Duodenal mucosa (tissue), 2 donors: Measurements from ENCODE around the gene PARVA.

Experiments used
- H3K27ac ChIP-seq: one replicate; pipeline ENCODE4 v1.7.0; 2013; ENCODE audit warnings: low read depth, low read length
- H3K27me3 ChIP-seq, 2 donors: one replicate each; pipeline ENCODE4 v1.7.0; 2013; ENCODE audit warnings: low read length in 2 of 2, control low read depth in 1 of 2; ENCODE audit not compliant: insufficient read depth in 2 of 2, control insufficient read depth in 1 of 2
- H3K36me3 ChIP-seq, 2 donors: one replicate each; pipeline ENCODE4 v1.7.0; 2013; ENCODE audit warnings: low read length in 2 of 2, control low read depth in 1 of 2; ENCODE audit not compliant: insufficient read depth in 2 of 2, control insufficient read depth in 1 of 2
- H3K4me1 ChIP-seq, 2 donors: one replicate each; pipeline ENCODE4 v1.7.0; 2013; ENCODE audit warnings: low read length in 2 of 2, control low read depth in 1 of 2; ENCODE audit not compliant: insufficient read depth in 2 of 2, control insufficient read depth in 1 of 2
- H3K4me3 ChIP-seq, 2 donors: one replicate each; pipeline ENCODE4 v1.7.0; 2013; ENCODE audit warnings: low read length in 2 of 2, low read depth in 1 of 2
- H3K9ac ChIP-seq, 2 donors: one replicate each; pipeline ENCODE4 v1.7.0; 2013; ENCODE audit warnings: low read length in 2 of 2, low read depth in 1 of 2
- H3K9me3 ChIP-seq, 2 donors: one replicate each; pipeline ENCODE4 v1.7.0; 2013; ENCODE audit warnings: low read length in 2 of 2, control low read depth in 1 of 2; ENCODE audit not compliant: control insufficient read depth in 1 of 2

Gene PARVA

GRCh38 chr11:12470236-12470635, 92.9 kb downstream of the PARVA start:
- Histone ChIP-seq H3K36me3 (peaks cover 4 to 16% of the 10 kb centered on the region in 2 donors), H3K4me3 (no peak overlapping the region), H3K27me3 (no peaks in the 10 kb centered on the region), H3K4me1 (peaks cover 0 to 3% of the 10 kb centered on the region in 2 donors), H3K9me3 (no peaks in the 10 kb centered on the region), H3K27ac (no peak overlapping the region), H3K9ac (no peak overlapping the region)

DNA sequence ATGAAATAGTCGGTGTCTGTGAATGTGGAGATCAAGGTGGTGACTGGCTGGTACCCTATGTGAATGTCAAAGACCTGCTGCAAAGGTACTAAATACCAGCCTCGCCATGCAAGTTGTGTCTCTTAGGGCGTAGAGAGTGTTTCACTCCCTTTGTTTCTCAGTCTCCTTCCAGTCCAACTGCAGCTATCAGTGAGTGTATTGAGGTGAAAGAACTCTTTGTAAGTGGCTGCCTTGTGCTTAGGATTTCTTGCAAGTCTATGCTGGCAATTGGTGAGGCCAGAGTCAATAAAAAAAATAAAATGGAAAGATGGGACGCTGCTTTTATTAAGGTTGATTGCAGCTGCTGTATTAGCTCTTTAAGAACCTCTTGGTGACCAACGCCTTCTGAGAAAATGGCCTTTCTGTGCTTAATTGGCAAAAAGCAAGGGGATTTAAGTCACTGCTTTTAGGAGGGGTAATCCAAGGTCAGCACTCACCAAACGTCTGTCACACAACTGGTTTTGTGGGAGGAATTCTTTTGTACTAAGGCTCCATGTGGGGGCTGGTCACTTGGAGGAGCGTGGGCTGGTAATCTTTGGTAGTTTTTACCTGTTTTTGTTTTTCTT, 95.1 kb downstream of the PARVA start:
- Histone ChIP-seq H3K4me3 (no peak overlapping the region), H3K9me3 (no peaks in the 10 kb centered on the region), H3K27ac (no peak overlapping the region), H3K36me3 (peaks cover 14 to 31% of the 10 kb centered on the region in 2 donors), H3K9ac (no peak overlapping the region), H3K4me1 (peaks cover 0 to 3% of the 10 kb centered on the region in 2 donors), H3K27me3 (no peaks in the 10 kb centered on the region)

DNA sequence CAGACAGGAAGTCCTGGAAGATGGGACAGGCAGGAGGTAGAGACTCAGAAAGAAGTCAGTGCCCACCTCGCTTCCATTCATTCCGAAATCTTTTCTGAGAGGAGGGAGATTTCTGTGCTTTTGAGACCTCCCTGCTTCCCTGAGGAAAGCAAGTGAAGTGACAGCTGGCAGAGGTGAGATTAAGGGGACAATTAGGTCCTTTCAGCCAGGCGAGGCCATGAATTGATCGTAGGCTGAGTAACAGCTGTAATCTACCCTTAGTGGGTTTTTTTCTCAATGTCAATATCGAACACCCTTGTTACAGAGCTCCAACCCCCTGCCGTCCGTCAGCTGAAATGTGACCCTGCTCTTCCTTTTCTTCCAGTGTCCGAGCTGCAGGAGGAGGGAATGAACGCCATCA, 96.0 kb downstream of the PARVA start:
- Histone ChIP-seq H3K27me3 (no peaks in the 10 kb centered on the region), H3K4me1 (peaks cover 0 to 3% of the 10 kb centered on the region in 2 donors), H3K9ac (no peak overlapping the region), H3K36me3 (peaks cover 14 to 36% of the 10 kb centered on the region in 2 donors), H3K27ac (no peak overlapping the region), H3K9me3 (no peaks in the 10 kb centered on the region), H3K4me3 (no peak overlapping the region)

DNA sequence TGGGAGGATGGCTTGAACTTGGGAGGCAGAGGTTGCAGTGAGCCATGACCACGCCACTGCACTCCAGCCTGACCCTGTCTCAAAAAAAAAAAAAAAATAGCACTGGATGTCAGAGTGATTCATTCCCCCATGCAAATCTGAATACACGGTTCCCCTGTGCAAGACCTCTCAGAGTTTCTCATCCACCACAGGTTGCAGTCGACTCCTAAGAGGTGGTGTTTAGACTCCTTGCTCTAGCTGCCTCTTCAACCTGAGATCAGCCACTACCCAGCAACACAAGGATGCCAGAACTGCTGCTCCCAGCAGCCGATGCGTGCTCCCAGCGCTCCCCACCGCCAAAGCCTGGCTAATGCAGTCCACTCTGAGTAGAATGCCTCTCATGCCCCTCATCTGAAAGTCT, 97.5 kb downstream of the PARVA start:
- Histone ChIP-seq H3K9me3 (no peaks in the 10 kb centered on the region), H3K27me3 (no peaks in the 10 kb centered on the region), H3K27ac (no peak overlapping the region), H3K9ac (no peak overlapping the region), H3K36me3 (peaks cover 18 to 46% of the 10 kb centered on the region in 2 donors), H3K4me3 (no peak overlapping the region), H3K4me1 (peaks cover 0 to under 1% of the 10 kb centered on the region in 2 donors)

DNA sequence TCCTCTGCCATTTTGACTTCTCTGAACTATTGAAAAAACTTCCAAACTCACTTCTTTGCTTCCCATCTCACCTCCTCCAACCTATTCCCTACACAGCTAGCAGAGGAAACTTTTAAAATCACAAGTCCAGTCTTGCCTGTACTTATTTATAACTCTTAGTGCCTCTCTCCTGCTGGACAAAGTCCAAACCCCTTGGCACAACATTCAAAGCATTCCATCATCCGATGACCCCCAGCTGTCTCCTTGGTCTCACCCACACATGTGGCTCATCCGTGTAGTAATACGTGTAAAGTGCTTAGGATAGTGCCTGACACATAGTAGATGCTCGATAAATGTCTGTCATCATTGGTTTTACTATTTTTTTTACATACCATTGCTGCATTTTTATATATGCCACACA, 101.4 kb downstream of the PARVA start:
- H3K36me3 ChIP-seq = peaks cover 18 to 47% of the 10 kb centered on the region in 2 donors
- H3K9ac ChIP-seq = no peak overlapping the region
- H3K27me3 ChIP-seq = no peaks in the 10 kb centered on the region
- no peak overlapping the region for H3K27ac ChIP-seq
- no peaks in the 10 kb centered on the region for H3K9me3 ChIP-seq
- no peak overlapping the region for H3K4me3 ChIP-seq
- no peaks in the 10 kb centered on the region for H3K4me1 ChIP-seq

GRCh38 chr11:12480401-12480800, 103.0 kb downstream of the PARVA start:
- no peak overlapping the region for H3K9ac ChIP-seq
- H3K4me1 ChIP-seq = no peaks in the 10 kb centered on the region
- no peaks in the 10 kb centered on the region for H3K27me3 ChIP-seq
- no peak overlapping the region for H3K27ac ChIP-seq
- H3K9me3 ChIP-seq = no peaks in the 10 kb centered on the region
- H3K36me3 ChIP-seq = peaks cover 12 to 31% of the 10 kb centered on the region in 2 donors
- H3K4me3 ChIP-seq = no peak overlapping the region

- Histone ChIP-seq H3K27ac (no peak overlapping the region), H3K4me3 (no peak overlapping the region), H3K9me3 (no peaks in the 10 kb centered on the region), H3K4me1 (no peaks in the 10 kb centered on the region), H3K27me3 (no peaks in the 10 kb centered on the region), H3K36me3 (peaks cover 4 to 15% of the 10 kb centered on the region in 2 donors), H3K9ac (no peak overlapping the region)
Observed at GRCh38 chr11:12482839-12483238, 105.5 kb downstream of the PARVA start.

- H3K9ac ChIP-seq = no peak overlapping the region
- H3K27ac ChIP-seq = no peak overlapping the region
- no peak overlapping the region for H3K4me3 ChIP-seq
- H3K4me1 ChIP-seq = no peaks in the 10 kb centered on the region
- H3K36me3 ChIP-seq = peaks cover 4 to 12% of the 10 kb centered on the region in 2 donors
- H3K27me3 ChIP-seq = no peaks in the 10 kb centered on the region
- H3K9me3 ChIP-seq = no peaks in the 10 kb centered on the region
Observed at GRCh38 chr11:12483604-12484003, 106.2 kb downstream of the PARVA start.

DNA sequence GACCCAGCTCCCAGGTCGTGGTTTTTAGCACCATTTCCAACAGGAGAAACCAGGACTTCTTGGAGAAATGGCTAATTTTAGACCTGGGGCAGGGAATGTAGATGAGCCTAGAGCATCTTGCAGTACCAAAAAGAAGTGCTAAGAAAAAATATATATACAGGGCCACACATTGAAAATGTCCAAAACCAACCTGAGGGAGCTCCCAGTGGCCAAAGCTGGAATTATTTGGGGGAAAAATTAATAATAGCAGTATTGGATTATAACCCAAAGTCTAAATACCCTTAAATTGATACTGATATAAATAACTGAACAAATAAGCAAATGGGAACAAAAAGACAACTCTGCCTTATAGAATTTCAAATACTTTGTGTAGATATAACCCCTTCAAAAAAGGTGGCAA, 108.0 kb downstream of the PARVA start:
- peaks cover 0 to 2% of the 10 kb centered on the region in 2 donors for H3K36me3 ChIP-seq
- no peak overlapping the region for H3K9ac ChIP-seq
- no peaks in the 10 kb centered on the region for H3K4me1 ChIP-seq
- no peak overlapping the region for H3K27ac ChIP-seq
- no peak overlapping the region for H3K4me3 ChIP-seq
- H3K27me3 ChIP-seq = no peaks in the 10 kb centered on the region
- H3K9me3 ChIP-seq = no peaks in the 10 kb centered on the region

GRCh38 chr11:12489246-12489772, 111.9 kb downstream of the PARVA start:
- Histone ChIP-seq H3K27me3 (no peaks in the 10 kb centered on the region), H3K9me3 (no peaks in the 10 kb centered on the region), H3K9ac (no peak overlapping the region), H3K4me1 (no peaks in the 10 kb centered on the region), H3K4me3 (no peak overlapping the region), H3K27ac (no peak overlapping the region), H3K36me3 (no peaks in the 10 kb centered on the region)
